PC-9 (cell line): ENCODE measurements around the gene DPEP2NB. TPM values are rescaled to one million over a fixed set of nuclear protein-coding genes. Genes with fewer than 3 reads are reported as not detected.

Experiments used
- BruUV-seq: library from RNA; stranded (reverse); fragments of 400-500 nt; replicated peaks from 2 replicates; lab custom pipeline; 2021; lab: Mats Ljungman, UMichigan
- CTCF ChIA-PET: fragments of 300-600 bp; sonication (Branson Sonifier 250); formaldehyde crosslinking; loops from one replicate; lab custom pipeline; 2022; ENCODE audit warnings: antibody characterized with exemption; lab: Charles Lee
- POLR2A ChIA-PET: fragments of 300-600 bp; sonication (Branson Sonifier 250); formaldehyde crosslinking; loops from one replicate; lab custom pipeline; 2022; ENCODE audit warnings: antibody characterized with exemption; ENCODE audit not compliant: unreplicated experiment; lab: Charles Lee
- DNase-seq, 2 experiments: peaks; one replicate each; pipeline versions ENCODE4 v3.0.0 to v3.0.0-alpha.2; 2015 to 2022; ENCODE audit warnings: mixed read lengths in 1 of 2
- H2AFZ ChIP-seq: fragments of 200-600 bp; sonication (generic); 2 replicates; pipeline ENCODE4 v1.8.1; 2017; ENCODE audit warnings: antibody characterized with exemption
- H3F3A ChIP-seq: fragments of 200-600 bp; sonication (generic); 2 replicates; pipeline ENCODE4 v1.8.1; 2017; ENCODE audit warnings: antibody characterized with exemption, mild to moderate bottlenecking, low read depth; ENCODE audit not compliant: insufficient read depth
- H3K27ac ChIP-seq: fragments of 200-600 bp; sonication (generic); 2 replicates; pipeline ENCODE4 v1.6.1; 2016; ENCODE audit warnings: mixed run types
- H3K27me3 ChIP-seq: fragments of 200-600 bp; sonication (generic); 2 replicates; pipeline ENCODE4 v1.6.1; 2016; ENCODE audit warnings: low read depth, mixed run types; ENCODE audit not compliant: insufficient read depth
- H3K36me3 ChIP-seq: fragments of 200-600 bp; sonication (generic); 2 replicates; pipeline ENCODE4 v1.6.1; 2016; ENCODE audit warnings: low read depth, mixed run types
- H3K4me1 ChIP-seq: fragments of 200-600 bp; sonication (generic); replicated peaks from 2 replicates; pipeline ENCODE4 v1.6.1; 2016; ENCODE audit warnings: mixed run types; ENCODE audit not compliant: insufficient read depth
- H3K4me2 ChIP-seq: fragments of 200-600 bp; sonication (generic); 2 replicates; pipeline ENCODE4 v1.6.1; 2017; ENCODE audit warnings: mixed run types
- H3K4me3 ChIP-seq: fragments of 200-600 bp; sonication (generic); 2 replicates; pipeline ENCODE4 v1.6.1; 2016; ENCODE audit warnings: mixed run types
- H3K79me2 ChIP-seq: fragments of 200-600 bp; sonication (generic); 2 replicates; pipeline ENCODE4 v1.6.1; 2017; ENCODE audit warnings: low read depth, mixed run types
- H3K9me2 ChIP-seq: fragments of 200-600 bp; sonication (generic); 2 replicates; pipeline ENCODE4 v1.8.1; 2017; ENCODE audit warnings: mild to moderate bottlenecking; ENCODE audit not compliant: insufficient read depth
- H3K9me3 ChIP-seq: fragments of 200-600 bp; sonication (generic); 2 replicates; pipeline ENCODE4 v1.8.1; 2016; ENCODE audit warnings: low read depth; ENCODE audit not compliant: insufficient read depth
- H4K20me1 ChIP-seq: fragments of 200-600 bp; sonication (generic); 2 replicates; pipeline ENCODE4 v1.8.1; 2017; ENCODE audit not compliant: insufficient read depth
- EZH2 ChIP-seq: fragments of 200-600 bp; sonication (generic); IDR thresholded peaks from 2 replicates; pipeline ENCODE4 v1.8.0; 2017; ENCODE audit warnings: antibody characterized with exemption, low read depth
- intact Hi-C: fragments of 100-400 bp; cut with micrococcal nuclease; formaldehyde crosslinking; loops from one replicate; pipeline ENCODE4 v1.10.0; 2022; ENCODE audit not compliant: unreplicated experiment
- total RNA-seq: library from RNA; stranded (reverse); gene quantifications from 2 replicates; pipeline ENCODE4 v1.2.3, GENCODE V29; 2021
- TF ChIP-seq, protein P1 (sequence below): fragments of 200-600 bp; sonication (generic); conservative IDR thresholded peaks from 2 replicates; pipeline ENCODE4 v1.6.1; 2017; ENCODE audit warnings: mixed run types, antibody characterized with exemption, mild to moderate bottlenecking, moderate library complexity

DPEP2NB gene
- total RNA-seq, 1 experiment from 2014 or later, result not detected

DNA sequence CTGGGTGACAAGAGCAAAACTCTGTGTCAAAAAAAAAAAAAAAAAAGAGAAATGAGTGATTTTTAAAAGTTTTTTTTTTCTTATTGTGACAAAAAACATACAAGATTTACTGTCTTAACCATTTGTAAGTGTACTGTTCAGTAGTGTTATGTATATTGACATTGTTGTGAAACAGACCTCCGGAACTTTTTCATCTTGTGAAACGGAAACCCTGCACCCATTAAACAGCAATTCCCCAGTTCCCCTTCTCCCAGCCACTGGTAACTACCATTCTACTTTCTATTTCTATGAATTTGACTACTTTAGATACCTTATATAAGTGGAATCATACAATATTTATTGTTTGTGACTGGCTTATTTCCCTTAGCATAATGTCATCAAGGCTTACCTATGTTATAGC, 26.1 kb upstream of the DPEP2NB start:
- H3K4me1 ChIP-seq, result no peaks in the 10 kb centered on the region

DNA sequence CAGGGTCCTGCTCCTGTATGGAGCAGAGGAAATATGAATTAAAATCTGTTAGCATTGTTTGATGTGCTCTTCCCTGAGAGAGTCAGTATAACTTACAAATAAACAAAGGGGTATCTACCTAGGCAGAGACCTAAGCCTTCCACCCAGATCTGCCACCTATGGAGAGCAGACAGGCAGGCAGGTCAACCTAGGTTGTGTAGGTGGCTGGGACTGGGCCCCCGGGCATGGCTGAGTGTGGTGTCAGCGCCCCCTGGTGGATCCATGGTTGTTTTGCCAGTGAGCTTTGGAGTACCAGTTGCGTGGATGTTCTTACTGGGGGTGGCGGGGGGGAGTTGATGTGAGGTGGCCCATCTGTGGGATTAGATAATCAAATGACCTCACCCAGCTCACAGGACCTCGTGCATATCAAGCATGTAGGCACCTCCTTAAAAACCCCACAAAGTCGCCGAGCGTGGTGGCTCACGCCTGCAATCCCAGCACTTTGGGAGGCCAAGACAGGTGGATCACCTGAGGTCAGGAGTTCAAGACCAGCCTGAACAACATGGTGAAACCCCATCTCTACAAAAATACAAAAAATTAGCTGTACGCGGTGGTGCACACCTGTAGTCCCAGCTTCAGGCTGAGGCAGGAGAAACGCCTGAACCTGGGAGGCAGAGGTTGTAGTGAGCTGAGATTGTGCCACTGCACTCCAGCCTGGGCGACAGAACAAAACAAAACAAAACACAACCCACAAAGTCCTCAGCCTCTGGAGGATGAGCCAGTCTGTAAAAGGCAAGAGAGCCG, 25.0 kb upstream of the DPEP2NB start:
- no peaks in the 10 kb centered on the region for H3K9me2 ChIP-seq
- H3F3A ChIP-seq, result no peaks in the 10 kb centered on the region; the same call in 1 of the 2 replicates
- no peak overlapping the region for H2AFZ ChIP-seq
- peak; percentile 55 to 83 for DNase-seq
- ChIA-PET POLR2A (interaction anchor here (0.6 kb wide), 2 partner anchors 8 to 31 kb away, joined by 5 to 23 read pairs; no protein-coding TSS in a partner anchor), CTCF (interaction anchor here (0.6 to 1.1 kb wide), 14 partner anchors 8 to 519 kb away, joined by 3 to 13 read pairs (median 4); no protein-coding TSS in a partner anchor)
- no peaks in the 10 kb centered on the region for H4K20me1 ChIP-seq
- no peak overlapping the region for H3K27ac ChIP-seq
- no peaks in the 10 kb centered on the region for H3K4me1 ChIP-seq
- no peak overlapping the region for H3K4me3 ChIP-seq
- intact Hi-C loops, result loop anchor here (1.0 to 10.0 kb wide), 6 partner anchors 47 to 368 kb away; partner anchors contain the start of gene LCAT
- TF ChIP-seq, protein P1, sequence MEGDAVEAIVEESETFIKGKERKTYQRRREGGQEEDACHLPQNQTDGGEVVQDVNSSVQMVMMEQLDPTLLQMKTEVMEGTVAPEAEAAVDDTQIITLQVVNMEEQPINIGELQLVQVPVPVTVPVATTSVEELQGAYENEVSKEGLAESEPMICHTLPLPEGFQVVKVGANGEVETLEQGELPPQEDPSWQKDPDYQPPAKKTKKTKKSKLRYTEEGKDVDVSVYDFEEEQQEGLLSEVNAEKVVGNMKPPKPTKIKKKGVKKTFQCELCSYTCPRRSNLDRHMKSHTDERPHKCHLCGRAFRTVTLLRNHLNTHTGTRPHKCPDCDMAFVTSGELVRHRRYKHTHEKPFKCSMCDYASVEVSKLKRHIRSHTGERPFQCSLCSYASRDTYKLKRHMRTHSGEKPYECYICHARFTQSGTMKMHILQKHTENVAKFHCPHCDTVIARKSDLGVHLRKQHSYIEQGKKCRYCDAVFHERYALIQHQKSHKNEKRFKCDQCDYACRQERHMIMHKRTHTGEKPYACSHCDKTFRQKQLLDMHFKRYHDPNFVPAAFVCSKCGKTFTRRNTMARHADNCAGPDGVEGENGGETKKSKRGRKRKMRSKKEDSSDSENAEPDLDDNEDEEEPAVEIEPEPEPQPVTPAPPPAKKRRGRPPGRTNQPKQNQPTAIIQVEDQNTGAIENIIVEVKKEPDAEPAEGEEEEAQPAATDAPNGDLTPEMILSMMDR, result peak; percentile 94
- TF ChIP-seq EZH2, result no peak
- no peaks in the 10 kb centered on the region for H3K79me2 ChIP-seq
- H3K27me3 ChIP-seq, result no peaks in the 10 kb centered on the region
- no TSS peak for BruUV-seq
- H3K9me3 ChIP-seq, result no peaks in the 10 kb centered on the region
- H3K36me3 ChIP-seq, result no peaks in the 10 kb centered on the region
- H3K4me2 ChIP-seq, result no peak overlapping the region

More for the DNA sequence above, 26.1 kb upstream of the DPEP2NB start:
- Histone ChIP-seq H3K9me2 (no peaks in the 10 kb centered on the region), H3K27me3 (no peaks in the 10 kb centered on the region), H3K36me3 (no peaks in the 10 kb centered on the region), H2AFZ (no peak overlapping the region), H3K4me2 (no peak overlapping the region), H3K9me3 (no peaks in the 10 kb centered on the region), H4K20me1 (no peaks in the 10 kb centered on the region), H3K4me3 (no peak overlapping the region), H3F3A (no peaks in the 10 kb centered on the region; the same call in 1 of the 2 replicates), H3K79me2 (no peaks in the 10 kb centered on the region), H3K27ac (no peak overlapping the region)
- POLR2A ChIA-PET, result no interaction called here
- intact Hi-C loops, result loop anchor here (2.0 to 10.0 kb wide), 4 partner anchors 97 to 369 kb away; partner anchors contain the start of gene LCAT
- BruUV-seq, result no TSS peak
- DNase-seq, result no peak
- CTCF ChIA-PET, result interaction anchor here (0.7 kb wide), 2 partner anchors 226 to 320 kb away, joined by 6 to 8 read pairs; no protein-coding TSS in a partner anchor
- TF ChIP-seq, protein P1, result no peak
- TF ChIP-seq EZH2, result no peak

DNA sequence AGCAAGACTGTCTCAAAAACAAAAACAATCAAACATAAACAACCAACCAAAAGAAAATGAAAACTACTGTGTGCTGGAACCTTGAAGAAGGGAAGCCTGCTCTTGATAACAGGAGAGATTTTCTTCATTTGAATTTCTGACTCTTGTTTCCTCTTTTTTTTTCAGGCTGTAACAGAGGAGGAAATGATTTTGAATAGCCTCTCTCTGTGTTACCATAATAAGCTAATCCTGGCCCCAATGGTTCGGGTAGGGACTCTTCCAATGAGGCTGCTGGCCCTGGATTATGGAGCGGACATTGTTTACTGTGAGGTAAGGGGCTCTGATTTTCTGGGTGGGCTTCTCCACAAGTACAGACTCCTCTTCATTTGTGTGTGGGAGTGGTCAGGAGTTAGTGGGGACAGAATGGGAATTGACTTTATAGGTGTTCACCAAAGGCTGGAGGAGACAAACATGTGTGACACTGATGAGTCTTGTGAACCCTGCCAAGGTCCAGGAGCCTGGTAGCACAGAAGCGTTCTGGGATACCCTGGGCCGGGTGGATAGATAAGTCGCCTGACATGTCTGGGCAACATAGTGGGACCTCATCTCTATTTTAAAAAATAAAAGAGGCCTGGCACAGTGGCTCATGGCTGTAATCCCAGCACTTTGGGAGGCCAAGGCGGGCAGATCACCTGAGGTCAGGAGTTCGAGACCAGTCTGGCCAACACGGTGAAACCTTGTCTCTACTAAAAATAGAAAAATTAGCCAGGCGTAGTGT, 22.3 kb upstream of the DPEP2NB start:
- Histone ChIP-seq H3K4me2 (no peak overlapping the region), H3F3A (no peaks in the 10 kb centered on the region; the same call in 1 of the 2 replicates), H3K27me3 (no peaks in the 10 kb centered on the region), H3K27ac (no peak overlapping the region), H2AFZ (no peak overlapping the region), H3K36me3 (no peaks in the 10 kb centered on the region), H3K9me3 (no peaks in the 10 kb centered on the region), H3K4me1 (no peaks in the 10 kb centered on the region), H3K4me3 (no peak overlapping the region), H4K20me1 (no peaks in the 10 kb centered on the region), H3K9me2 (no peaks in the 10 kb centered on the region), H3K79me2 (no peaks in the 10 kb centered on the region)
- ChIA-PET POLR2A (no interaction called here), CTCF (interaction anchor here (0.6 kb wide), 1 partner anchor 204 kb away, joined by 4 read pairs; no protein-coding TSS in a partner anchor)
- intact Hi-C loops, result no loop called here
- no peak for TF ChIP-seq EZH2
- TF ChIP-seq, protein P1, result no peak
- no TSS peak for BruUV-seq
- no peak for DNase-seq
